HG02763 (cell line): ENCODE measurements around the gene SYNGAP1.
A peak's percentile ranks its signal among the peaks of the same experiment; 100 is the strongest.

Source experiments
- ATAC-seq: cut with Tn5 transposase; IDR thresholded peaks from one replicate; pipeline ENCODE4 v1.9.1; 2021; ENCODE audit warnings: mild to moderate bottlenecking, moderate library complexity; ENCODE audit not compliant: unreplicated experiment

Gene SYNGAP1

DNA sequence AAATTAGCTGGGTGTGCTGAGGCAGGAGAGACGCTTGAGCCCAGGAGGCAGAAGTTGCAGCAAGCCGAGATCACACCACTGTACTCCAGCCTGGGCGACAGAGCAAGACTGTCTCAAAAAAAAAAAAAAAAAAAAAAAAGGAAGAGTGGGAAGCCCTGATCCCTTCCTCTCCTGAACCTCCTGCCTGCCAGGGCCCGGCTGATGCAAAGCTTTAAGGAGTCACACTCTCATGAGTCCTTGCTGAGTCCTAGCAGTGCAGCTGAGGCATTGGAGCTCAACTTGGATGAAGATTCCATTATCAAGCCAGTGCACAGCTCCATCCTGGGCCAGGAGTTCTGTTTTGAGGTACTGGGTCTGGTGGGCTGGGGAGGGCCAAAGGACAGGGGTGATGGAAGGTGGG is 15.1 kb downstream of the SYNGAP1 start:
- no peak for ATAC-seq

DNA sequence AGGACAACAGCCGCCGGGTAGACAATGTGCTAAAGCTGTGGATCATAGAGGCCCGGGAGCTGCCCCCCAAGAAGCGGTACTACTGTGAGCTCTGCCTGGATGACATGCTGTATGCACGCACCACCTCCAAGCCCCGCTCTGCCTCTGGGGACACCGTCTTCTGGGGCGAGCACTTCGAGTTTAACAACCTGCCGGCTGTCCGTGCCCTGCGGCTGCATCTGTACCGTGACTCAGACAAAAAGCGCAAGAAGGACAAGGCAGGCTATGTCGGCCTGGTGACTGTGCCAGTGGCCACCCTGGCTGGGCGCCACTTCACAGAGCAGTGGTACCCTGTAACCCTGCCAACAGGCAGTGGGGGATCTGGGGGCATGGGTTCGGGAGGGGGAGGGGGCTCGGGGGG is 17.8 kb downstream of the SYNGAP1 start:
- ATAC-seq = no peak

DNA sequence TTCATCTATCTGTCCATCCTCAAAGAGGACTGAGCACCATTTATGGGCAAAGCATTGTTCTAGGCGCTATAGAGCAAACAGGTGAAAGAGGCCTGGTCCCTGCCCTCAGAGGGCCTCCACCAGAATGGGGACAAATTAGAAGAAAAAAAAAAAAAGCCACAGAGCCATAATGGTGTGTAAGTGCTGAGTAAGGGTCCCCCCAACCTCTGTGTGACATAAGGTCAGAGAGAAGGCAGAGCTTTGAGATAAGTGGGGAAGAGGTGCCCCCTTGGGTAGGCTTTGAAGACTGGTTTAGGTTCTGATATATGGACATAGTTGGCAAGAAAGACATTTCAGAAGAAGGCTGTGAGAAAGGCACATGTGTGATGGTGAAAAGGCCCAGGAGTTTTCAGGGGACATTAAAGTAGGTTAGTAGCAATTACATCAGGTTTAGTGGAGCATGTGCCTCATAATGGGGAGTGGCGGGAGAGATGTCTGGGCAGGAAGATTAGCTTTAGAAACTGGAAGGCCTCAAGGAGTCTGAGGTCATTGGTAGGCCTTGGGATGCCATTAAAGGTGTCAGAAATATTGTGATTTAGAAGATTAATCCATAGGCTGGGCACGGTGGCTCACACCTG is 19.2 kb downstream of the SYNGAP1 start:
- no peak for ATAC-seq

DNA sequence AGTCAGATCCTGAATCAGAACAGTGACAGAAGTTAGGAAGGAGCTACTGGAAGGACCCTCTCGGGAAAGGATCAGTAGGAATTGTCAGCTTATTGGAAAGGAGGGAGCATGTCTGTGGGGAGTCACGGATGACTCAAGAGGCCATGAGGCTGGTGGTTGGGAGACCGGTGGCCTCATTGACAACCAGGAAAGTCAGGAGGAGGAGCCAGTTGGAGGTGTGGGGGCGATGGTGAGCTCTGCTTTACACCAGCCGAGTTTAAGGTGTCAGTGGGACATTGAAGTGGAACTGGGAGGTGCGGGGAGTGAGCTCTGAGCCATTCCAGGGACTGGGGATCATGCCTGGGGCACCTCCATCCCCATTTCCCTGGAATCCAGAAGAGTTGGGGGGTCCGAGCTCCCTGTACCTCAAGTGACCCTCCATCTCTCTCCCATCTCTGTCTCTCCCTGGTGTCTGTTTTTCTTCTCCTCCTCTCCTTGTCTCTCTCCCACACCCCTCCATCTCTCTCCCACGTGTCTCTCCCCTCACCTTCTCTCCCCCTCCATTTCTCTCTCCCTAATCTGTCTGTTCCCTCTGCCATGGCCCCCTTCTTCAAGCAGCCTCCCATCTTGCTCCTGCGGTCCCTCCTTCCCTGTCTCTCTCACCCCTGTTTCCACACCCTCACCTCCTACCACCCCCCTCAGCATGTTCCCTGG is 20.2 kb downstream of the SYNGAP1 start:
- ATAC-seq = no peak

DNA sequence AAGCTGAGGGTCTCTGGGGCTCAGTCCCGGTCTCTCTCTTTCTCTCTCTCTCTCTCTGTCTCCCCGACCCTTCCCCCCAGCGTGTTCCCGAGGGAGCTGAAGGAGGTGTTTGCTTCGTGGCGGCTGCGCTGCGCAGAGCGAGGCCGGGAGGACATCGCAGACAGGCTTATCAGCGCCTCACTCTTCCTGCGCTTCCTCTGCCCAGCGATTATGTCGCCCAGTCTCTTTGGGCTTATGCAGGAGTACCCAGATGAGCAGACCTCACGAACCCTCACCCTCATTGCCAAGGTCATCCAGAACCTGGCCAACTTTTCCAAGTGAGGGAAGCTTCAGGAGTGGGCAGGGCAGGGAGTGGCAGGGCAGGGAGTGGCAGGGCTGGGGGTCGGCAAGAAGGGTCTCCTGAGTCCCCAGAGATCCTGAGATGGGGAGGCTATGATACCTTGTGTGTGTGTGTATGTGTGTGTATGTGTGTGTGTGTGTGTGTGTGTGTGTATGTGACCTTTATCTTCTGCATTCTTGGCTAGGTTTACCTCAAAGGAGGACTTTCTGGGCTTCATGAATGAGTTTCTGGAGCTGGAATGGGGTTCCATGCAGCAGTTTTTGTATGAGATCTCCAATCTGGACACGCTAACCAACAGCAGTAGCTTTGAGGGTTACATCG is 20.9 kb downstream of the SYNGAP1 start:
- ATAC-seq = no peak

DNA sequence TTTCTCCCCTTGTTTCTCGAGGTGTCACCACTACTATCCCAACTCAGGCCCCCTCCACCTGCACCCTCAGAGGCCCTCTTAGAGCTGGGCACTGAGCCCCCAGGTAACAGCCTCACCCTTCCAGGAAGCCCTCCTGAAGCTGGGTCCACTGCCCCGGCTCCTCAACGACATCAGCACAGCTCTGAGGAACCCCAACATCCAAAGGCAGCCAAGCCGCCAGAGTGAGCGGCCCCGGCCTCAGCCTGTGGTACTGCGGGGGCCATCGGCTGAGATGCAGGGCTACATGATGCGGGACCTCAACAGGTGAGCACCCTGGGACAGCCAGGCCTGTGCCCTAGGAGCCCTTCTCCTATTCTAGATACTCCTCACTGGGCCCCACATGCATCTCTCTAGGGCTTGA is 21.6 kb downstream of the SYNGAP1 start:
- no peak for ATAC-seq

DNA sequence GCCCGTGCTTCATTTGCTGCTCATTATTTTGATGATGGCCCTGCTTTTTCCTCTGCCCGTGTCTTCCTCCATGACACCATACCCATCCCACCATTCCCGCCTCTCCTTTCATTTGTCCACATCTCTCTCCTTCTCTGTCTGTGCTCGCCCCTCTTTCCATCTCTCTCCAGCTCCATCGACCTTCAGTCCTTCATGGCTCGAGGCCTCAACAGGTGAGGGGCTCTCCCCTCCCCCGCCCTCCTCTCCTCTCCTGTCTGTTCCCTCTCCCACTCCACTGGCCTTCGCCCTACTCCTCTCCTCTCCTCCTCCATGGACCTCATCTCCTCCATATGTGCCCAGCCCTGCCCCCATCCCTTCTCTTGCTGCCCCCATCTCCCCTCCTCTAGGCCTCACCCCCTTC is 22.4 kb downstream of the SYNGAP1 start:
- no peak for ATAC-seq

DNA sequence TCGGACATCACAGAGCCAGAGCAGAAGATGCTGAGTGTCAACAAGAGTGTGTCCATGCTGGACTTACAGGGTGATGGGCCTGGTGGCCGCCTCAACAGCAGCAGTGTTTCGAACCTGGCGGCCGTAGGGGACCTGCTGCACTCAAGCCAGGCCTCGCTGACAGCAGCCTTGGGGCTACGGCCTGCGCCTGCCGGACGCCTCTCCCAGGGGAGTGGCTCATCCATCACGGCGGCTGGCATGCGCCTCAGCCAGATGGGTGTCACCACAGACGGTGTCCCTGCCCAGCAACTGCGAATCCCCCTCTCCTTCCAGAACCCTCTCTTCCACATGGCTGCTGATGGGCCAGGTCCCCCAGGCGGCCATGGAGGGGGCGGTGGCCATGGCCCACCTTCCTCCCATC is 23.2 kb downstream of the SYNGAP1 start:
- ATAC-seq = no peak

DNA sequence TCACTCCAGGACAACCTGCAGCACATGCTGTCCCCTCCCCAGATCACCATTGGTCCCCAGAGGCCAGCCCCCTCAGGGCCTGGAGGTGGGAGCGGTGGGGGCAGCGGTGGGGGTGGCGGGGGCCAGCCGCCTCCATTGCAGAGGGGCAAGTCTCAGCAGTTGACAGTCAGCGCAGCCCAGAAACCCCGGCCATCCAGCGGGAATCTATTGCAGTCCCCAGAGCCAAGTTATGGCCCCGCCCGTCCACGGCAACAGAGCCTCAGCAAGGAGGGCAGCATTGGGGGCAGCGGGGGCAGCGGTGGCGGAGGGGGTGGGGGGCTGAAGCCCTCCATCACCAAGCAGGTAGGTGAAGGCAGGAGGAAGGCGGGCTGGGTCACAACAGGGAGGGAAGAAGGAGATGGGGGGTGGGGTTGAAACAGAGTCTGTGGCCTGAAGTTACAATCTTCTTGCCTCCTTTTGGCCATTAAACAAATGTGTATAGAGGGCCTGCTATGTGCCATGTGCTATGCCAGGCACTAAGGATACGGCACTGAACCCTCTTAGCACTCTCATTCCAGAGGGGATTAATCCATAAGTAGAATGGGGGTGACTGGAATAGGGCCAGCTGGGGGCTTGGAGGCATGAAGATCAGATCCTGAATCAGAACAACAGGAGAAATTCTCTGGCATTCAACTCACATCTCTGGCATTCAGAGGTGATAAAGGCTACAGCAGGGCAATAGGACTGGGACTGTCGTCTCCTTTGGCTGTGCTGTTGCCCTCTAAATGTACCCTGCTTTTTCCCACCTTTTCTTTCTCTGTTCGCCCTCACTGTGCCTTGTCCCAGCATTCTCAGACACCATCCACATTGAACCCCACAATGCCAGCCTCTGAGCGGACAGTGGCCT is 24.0 kb downstream of the SYNGAP1 start:
- no peak for ATAC-seq

DNA sequence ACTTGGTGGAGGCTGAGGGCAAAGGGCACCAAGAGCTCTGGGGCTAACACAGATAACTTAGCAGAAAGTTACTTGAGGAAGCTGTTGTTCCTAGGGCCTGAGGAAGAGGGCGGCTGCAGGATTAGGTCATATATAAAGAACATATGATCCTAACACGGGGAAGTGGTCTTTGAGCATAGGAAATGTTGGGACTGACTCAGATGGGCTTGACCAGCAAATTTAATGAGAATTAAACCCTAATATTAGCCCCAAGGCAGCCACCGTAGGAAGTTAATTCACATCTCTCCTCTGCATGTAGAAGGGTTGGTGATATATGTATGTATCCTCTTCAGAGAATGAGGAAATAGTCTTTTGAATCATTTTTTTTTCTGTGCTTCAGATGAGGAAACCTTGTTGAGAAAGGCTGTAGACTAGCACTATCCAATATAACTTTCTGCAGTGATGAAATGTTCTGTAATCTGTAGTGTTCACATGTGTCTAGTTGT is 25.3 kb downstream of the SYNGAP1 start:
- no peak for ATAC-seq

DNA sequence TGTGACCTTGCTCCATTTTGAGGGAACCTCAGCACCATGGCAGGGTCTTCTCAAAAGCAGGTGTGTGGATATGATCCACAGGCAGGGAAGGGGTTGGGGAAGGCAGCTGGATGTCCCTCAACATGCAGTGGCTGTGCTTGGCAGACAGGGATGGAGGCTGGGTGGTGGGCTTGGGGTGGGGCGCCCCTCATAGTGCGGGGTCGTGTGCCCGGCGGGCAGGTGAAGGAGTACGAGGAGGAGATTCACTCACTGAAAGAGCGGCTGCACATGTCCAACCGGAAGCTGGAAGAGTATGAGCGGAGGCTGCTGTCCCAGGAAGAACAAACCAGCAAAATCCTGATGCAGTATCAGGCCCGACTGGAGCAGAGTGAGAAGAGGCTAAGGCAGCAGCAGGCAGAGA is 26.5 kb downstream of the SYNGAP1 start:
- no peak for ATAC-seq

DNA sequence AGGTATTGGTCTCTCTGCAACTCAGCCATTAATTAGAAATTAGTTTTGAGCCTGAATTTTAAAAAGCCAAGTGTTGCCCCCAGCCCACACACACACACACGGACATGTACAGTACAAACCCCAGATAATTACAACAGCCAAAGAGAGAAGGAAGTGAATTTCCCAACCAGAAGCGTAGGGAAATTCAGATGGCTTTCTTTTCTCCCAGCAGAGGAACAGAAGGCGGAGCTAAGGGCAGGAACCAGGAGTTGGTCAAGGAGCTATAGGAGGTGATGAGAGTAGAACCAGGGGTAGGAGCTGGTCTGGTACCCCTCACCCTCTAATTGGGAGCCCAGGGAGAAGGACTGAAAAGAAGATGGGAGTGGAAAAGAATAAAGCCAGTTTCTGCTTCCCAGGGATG is 30.6 kb downstream of the SYNGAP1 start:
- no peak for ATAC-seq

DNA sequence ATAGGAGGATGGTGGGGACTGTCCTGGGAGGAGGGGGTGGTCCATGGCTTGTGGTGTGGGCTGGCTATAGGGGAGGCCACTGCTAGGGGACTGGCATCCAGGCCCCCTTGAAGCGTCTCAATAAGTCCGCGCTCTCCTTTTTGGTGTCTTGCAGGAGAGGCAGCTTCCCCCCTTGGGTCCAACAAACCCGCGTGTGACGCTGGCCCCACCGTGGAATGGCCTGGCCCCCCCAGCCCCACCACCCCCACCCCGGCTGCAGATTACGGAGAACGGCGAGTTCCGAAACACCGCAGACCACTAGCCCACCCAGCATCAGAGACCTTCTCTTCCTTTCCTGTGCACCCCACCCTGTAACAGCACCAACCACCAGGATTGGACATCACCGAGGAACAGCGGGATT is 31.7 kb downstream of the SYNGAP1 start:
- ATAC-seq = no peak

DNA sequence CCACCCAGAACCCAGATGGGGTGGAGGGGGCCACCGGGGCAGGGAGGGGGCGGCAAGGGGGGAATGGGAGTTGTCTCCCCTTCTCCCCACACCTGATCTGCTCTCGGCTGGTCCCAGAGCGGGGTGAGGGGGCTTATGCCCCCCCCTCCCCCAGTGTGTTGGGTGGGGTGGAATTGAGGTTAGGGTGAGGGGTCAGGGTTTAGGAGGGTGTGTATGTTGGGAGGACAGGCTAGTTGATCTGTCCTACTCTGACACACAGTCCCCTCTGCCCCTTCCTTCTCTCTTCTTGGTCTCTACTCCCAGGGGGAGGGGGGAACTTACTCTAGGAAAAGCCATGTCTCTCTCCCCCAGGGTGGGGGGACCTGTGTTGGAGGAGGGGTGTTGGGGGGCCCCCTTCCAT is 32.6 kb downstream of the SYNGAP1 start:
- ATAC-seq = no peak

DNA sequence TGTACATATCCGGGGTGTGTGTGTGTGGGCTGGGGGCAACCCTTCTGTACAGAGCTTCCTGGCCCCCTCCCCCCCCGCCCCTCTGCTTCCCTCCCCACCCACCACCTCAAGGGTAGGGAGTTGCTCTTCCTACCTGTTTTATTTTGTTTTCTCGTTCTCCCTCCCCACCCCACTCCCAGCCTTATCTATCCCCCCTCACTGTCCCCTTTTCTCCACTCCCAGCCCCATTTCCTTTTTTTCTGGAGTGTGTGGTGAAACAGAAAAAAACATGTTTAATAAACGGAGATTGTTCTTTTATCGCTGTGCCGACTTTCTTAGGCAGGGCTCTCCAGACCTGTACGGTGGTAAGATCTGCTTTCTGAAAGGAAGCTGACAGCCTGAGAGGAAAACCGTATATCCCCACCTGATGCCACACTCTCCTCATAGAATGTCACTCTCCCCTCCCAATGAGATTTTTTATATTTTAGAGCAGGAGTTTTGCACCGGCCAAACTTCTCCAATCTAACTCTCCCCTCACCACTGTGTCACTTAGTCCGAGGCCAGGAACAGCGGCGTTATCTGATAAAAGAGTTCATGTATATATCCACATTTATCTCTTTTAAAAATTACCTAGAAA is 33.6 kb downstream of the SYNGAP1 start:
- no peak for ATAC-seq

DNA sequence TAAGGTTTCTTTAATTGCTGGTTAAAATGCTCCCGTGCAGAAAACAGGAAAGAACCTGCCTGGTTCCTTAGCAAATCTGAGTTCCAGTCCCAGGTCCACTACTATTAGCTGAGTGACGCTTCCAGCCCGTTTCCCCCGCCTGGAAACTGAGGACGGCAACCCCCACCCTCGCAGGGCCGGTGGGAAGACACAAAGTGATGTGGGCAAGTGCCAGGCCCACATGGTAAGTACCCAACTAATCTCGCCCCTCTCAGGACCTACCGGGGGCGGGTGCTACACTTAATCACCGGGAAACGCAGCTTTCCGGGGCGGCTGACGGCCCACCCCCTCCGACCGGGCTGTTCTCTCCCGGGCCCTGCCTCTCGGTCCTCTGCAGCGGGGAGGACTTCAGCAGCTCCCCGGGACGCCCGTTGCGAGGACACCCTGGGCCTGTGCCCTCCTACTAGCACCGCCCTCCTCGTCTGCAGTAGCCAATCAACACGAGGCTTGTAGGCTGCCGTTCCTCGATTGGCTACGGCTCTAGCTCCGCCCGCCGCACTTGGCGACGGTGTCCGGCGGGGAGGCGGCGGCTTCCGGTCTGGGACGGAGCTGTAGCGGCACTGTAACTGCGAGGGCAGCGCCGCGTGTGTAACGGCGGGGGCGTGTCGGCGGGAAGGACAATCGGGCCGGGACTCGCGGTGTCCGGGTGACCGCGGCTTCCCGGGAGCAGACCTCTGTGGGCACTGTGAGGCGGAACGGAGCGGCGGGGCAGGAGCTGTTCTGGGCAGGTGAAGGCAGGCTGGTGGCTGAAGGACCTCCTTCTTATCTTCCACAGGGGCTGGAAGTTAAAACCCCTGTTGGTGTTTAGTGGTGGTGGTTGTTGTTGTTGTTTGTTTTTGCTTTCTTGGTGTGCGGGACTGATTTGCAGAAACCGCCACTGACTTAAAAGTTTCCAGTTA is 34.4 kb downstream of the SYNGAP1 start, which contains the start of gene ZBTB9:
ZBTB9 (plus strand) TSS at position 568 of the 938 bp plus-strand sequence. CDS start 525 bp downstream, outside the sequence.
- peak; percentile 99 for ATAC-seq

DNA sequence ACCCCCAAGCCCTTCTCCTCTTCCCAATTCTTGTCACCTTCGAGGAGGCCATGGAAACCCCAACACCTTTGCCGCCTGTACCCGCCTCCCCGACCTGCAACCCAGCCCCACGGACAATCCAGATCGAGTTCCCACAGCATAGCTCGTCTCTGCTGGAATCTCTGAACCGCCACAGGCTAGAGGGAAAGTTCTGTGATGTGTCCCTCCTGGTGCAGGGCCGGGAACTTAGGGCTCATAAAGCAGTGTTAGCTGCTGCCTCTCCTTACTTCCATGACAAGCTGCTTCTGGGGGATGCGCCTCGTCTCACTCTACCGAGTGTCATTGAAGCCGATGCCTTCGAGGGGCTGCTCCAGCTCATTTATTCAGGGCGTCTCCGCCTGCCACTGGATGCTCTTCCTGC is 35.2 kb downstream of the SYNGAP1 start:
- ATAC-seq = no peak

DNA sequence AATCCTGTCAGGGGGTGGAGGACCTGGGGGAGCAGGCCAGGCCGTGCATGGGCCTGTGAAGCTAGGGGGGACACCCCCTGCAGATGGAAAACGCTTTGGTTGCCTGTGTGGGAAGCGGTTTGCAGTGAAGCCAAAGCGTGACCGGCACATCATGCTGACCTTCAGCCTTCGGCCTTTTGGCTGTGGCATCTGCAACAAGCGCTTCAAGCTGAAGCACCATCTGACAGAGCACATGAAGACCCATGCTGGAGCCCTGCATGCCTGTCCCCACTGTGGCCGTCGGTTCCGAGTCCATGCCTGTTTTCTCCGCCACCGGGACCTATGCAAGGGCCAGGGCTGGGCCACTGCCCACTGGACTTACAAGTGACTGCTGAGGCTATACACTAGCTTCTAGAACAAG is 36.3 kb downstream of the SYNGAP1 start:
- ATAC-seq = no peak

DNA sequence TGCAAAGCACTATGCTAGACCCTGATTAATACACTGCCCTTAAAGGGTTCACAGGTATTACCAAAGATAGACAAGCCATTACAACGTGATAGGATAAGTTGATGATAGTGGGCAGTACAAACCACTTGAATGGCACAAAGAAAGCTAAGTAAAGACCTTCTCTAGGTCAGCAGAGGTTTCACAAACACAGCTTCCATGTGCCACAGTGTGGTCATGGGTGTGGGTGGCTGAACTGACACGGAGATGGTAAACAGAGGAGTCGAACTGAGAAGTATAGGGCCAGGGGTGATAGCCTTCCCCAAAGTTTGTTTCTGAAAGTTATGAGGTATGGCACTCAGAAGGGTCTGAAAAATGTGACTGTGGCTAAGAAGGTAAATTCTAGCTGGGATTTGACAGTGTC is 38.8 kb downstream of the SYNGAP1 start:
- no peak for ATAC-seq

DNA sequence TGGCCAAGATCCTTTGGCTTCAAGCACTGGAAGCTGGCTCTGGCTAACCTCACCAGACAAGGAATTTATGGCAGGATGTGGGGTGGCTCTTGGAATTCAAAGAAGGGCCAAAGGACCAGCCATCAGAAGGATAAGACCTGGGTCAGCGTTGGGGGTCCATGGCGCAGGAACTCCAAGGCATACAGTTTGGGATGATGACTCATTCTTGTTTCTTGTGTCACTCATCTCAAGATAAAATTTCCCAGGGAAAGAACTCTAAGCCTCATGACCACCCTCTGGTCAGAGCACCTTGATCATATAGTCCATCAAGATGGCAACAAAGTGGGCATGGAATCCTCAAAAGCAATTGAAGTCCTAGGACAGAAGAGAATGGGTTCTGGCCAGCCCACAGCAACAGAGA is 39.4 kb downstream of the SYNGAP1 start:
- no peak for ATAC-seq
